Neural crest cell (in vitro differentiated cells): ENCODE data around the gene UPF1. TPM values are rescaled to one million over a fixed set of nuclear protein-coding genes. Genes with fewer than 3 reads are reported as not detected.
A peak's percentile ranks its signal among the peaks of the same experiment; 100 is the strongest.
"Not testable (repeated sequence)": the region's sequence is repeated elsewhere in the genome, so short reads cannot be mapped to it uniquely, and the experiment has no call there.

Source experiments
- DNase-seq: peaks from one replicate; pipeline ENCODE4 v3.0.0; 2021; ENCODE audit warnings: low read depth, mixed read lengths, low spot score
- H3K27ac Mint-ChIP-seq: one replicate; pipeline ENCODE4 v1.8.0; 2021; ENCODE audit warnings: mild to moderate bottlenecking, mixed read lengths; ENCODE audit not compliant: unreplicated experiment
- H3K27me3 Mint-ChIP-seq: 2 replicates; pipeline ENCODE4 v1.8.0; 2021; ENCODE audit warnings: low read depth, mild to moderate bottlenecking, mixed read lengths
- H3K36me3 Mint-ChIP-seq: 2 replicates; pipeline ENCODE4 v1.8.0; 2021; ENCODE audit warnings: low read depth, mild to moderate bottlenecking, mixed read lengths
- H3K4me1 Mint-ChIP-seq: 2 replicates; pipeline ENCODE4 v1.8.0; 2021; ENCODE audit warnings: mixed read lengths
- H3K4me3 Mint-ChIP-seq: one replicate; pipeline ENCODE4 v1.8.0; 2021; ENCODE audit warnings: mild to moderate bottlenecking, mixed read lengths
- H3K9me3 Mint-ChIP-seq: 2 replicates; pipeline ENCODE4 v1.8.0; 2021; ENCODE audit warnings: mixed read lengths
- total RNA-seq: library from RNA; stranded (reverse); gene quantifications from 2 replicates; pipeline ENCODE4 v1.2.1, GENCODE V29; 2021
- TF ChIP-seq, protein P1 (sequence below): fragments of 200-600 bp; sonication (generic); conservative IDR thresholded peaks from 2 replicates; pipeline ENCODE4 v1.5.0; 2021; ENCODE audit warnings: antibody characterized with exemption, mild to moderate bottlenecking

Gene UPF1
- total RNA-seq, 1 donor from 2014 or later = 76.5 TPM

DNA sequence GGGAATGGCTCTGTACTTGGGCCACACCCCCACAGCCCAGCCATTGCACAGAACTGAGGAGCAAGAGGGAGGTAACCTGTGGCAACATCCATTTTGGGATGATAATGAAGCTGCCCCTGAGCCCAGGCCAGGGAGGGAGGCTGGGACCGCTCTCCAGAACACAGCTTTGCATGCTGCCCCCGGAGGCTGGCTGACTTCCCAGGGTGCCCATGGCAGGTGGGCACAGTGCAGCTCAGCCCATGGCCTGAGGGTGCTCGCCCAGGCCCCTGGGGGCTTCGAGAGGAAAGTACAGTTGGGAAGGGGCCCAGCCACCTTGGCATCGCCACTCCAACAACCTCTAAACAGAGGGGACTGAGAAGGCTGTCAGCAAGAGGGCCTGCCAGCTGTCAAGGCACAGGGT is 81.7 kb downstream of the UPF1 start:
- Mint-ChIP-seq H3K9me3 (no peaks in the 10 kb centered on the region), H3K27me3 (no peaks in the 10 kb centered on the region), H3K36me3 (peaks cover 6% of the 10 kb centered on the region), H3K4me1 (peaks cover 8% of the 10 kb centered on the region), H3K27ac (no peak overlapping the region), H3K4me3 (no peak overlapping the region)
- TF ChIP-seq, protein P1, sequence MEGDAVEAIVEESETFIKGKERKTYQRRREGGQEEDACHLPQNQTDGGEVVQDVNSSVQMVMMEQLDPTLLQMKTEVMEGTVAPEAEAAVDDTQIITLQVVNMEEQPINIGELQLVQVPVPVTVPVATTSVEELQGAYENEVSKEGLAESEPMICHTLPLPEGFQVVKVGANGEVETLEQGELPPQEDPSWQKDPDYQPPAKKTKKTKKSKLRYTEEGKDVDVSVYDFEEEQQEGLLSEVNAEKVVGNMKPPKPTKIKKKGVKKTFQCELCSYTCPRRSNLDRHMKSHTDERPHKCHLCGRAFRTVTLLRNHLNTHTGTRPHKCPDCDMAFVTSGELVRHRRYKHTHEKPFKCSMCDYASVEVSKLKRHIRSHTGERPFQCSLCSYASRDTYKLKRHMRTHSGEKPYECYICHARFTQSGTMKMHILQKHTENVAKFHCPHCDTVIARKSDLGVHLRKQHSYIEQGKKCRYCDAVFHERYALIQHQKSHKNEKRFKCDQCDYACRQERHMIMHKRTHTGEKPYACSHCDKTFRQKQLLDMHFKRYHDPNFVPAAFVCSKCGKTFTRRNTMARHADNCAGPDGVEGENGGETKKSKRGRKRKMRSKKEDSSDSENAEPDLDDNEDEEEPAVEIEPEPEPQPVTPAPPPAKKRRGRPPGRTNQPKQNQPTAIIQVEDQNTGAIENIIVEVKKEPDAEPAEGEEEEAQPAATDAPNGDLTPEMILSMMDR = no peak
- no peak for DNase-seq

DNA sequence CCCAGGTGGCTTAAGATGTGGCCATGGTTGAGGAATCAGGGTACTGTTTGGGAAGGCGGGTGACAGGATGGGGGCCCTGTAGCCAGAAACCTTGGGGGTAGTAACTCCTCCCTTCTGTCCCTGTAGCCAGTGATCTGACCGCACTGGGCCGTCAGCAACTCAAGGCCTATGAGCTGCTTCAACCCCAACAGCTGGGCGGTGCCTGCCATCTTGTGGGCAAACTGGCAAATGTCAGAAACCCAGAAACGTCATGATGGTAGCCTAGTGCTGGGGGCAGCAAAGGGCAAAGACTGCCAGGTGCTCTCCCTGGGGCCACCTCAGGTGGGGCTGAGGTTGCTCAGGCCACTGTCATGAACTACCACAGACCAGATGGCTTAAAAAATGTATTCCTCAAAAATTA is 83.9 kb downstream of the UPF1 start:
- peaks cover 3% of the 10 kb centered on the region for H3K27me3 Mint-ChIP-seq
- TF ChIP-seq, protein P1 = peak; percentile 52
- DNase-seq = peak; percentile 35
- no peaks in the 10 kb centered on the region for H3K9me3 Mint-ChIP-seq
- peaks cover 25% of the 10 kb centered on the region for H3K4me1 Mint-ChIP-seq
- peak overlapping the region; percentile 87 for H3K4me3 Mint-ChIP-seq
- H3K27ac Mint-ChIP-seq = no peak overlapping the region
- peaks cover 6% of the 10 kb centered on the region for H3K36me3 Mint-ChIP-seq

DNA sequence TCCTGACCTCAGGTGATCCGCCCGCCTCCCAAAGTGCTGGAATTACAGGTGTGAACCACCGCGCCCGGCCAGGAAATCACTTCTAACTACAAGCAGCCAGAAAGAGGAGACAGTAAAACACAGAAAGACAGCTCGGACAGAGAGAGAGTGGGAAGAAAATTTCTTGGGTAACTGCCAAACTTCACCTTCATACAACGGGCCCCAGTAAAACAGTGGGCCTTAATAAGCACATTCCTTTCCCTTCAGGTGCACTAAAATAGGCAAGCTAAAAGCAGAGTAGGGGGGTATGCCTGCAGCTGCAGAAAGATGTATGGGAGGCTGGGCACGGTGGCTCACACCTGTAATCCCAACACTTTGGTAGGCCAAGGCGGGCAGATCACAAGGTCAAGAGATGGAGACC is 85.8 kb downstream of the UPF1 start:
- not testable (repeated sequence) for H3K27me3 Mint-ChIP-seq, H3K36me3 Mint-ChIP-seq, DNase-seq, H3K9me3 Mint-ChIP-seq
- peaks cover 25% of the 10 kb centered on the region for H3K4me1 Mint-ChIP-seq
- H3K27ac Mint-ChIP-seq = peak overlapping the region; percentile 81
- H3K4me3 Mint-ChIP-seq = peak overlapping the region; percentile 88

Other genes starting within 250 kb of the UPF1 start
- 71.8 and 71.9 TPM in 2 replicates for gene REX1BD, start 243.2 kb upstream of the UPF1 start, total RNA-seq
- gene CRLF1, start 225.2 kb upstream of the UPF1 start, total RNA-seq = 0.68 and 1.5 TPM in 2 replicates
- gene TMEM59L, start 219.1 kb upstream of the UPF1 start, total RNA-seq = 6.4 and 6.5 TPM in 2 replicates
- gene KLHL26, start 194.9 kb upstream of the UPF1 start, total RNA-seq = 11.1 and 12.3 TPM in 2 replicates
- 24.1 and 25.2 TPM in 2 replicates for gene CRTC1, start 148.3 kb upstream of the UPF1 start, total RNA-seq
- gene COMP, start 40.7 kb upstream of the UPF1 start, total RNA-seq = not detected in 2 replicates
- gene CERS1, start 64.2 kb downstream of the UPF1 start, total RNA-seq = 27.7 and 29.8 TPM in 2 replicates
- gene COPE, start 87.4 kb downstream of the UPF1 start, total RNA-seq = 194 and 196 TPM in 2 replicates
- 54.9 and 56.6 TPM in 2 replicates for gene DDX49, start 87.8 kb downstream of the UPF1 start, total RNA-seq
- 71.4 and 78.8 TPM in 2 replicates for gene HOMER3, start 109.3 kb downstream of the UPF1 start, total RNA-seq
- gene SUGP2, start 201.6 kb downstream of the UPF1 start, total RNA-seq = 149 and 160 TPM in 2 replicates
- 52.5 and 57.9 TPM in 2 replicates for gene ARMC6, start 201.6 kb downstream of the UPF1 start, total RNA-seq
- 10.5 and 11.1 TPM in 2 replicates for gene SLC25A42, start 232.0 kb downstream of the UPF1 start, total RNA-seq